ENCODE measurements around the gene CDH1.
A peak's percentile ranks its signal among the peaks of the same experiment; 100 is the strongest.

DNA sequence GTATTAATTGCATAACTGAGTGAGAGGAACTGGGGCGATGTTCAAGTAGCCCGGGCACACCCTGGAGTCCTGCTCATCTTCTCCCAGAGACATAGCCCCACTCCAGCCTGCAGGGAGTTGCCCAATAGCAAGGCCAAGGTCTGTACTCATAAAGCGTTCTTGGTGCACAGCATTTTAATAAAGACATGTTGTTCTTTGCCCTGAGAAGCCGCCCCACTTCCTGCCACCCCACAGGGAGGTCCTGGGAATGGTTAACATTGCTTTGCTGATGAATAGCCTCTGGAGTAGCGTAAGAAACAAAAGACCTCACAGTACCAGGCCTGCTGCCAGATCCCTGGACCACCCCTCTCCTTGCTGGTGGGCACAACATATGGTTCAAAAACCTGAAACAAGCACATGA lies 21.6 kb upstream of the CDH1 start:
- TF ChIP-seq CTCF (IDR thresholded peaks at IDR 0.05) (no peak), POLR2A (IDR thresholded peaks at IDR 0.05) (no peak), POLR2AphosphoS5 (IDR thresholded peaks at IDR 0.05) (peak in 1 of 3 donors; percentile 27)
